Activated CD4-positive, alpha-beta T cell treated with anti-CD3 and anti-CD28 coated beads for 36 hours (primary cell): ENCODE measurements around the gene UGT1A1. TPM values are rescaled to one million over a fixed set of nuclear protein-coding genes. Genes with fewer than 3 reads are reported as not detected.

Source experiments
- ATAC-seq: fragments of 200-7000 bp; cut with Tn5 transposase; one replicate; pipeline ENCODE4 v1.10.0; 2021; ENCODE audit warnings: mild to moderate bottlenecking, moderate library complexity
- CTCF ChIA-PET: fragments of 350-600 bp; sonication (Branson Sonifier 250); formaldehyde crosslinking; loops from one replicate; lab custom pipeline; 2021; ENCODE audit warnings: antibody characterized with exemption; lab: Charles Lee
- POLR2A ChIA-PET: fragments of 350-600 bp; sonication (Branson Sonifier 250); formaldehyde crosslinking; loops from one replicate; lab custom pipeline; 2021; ENCODE audit warnings: antibody characterized with exemption, inconsistent platforms; lab: Charles Lee
- DNase-seq: peaks from one replicate; pipeline ENCODE4 v3.0.0-alpha.2; 2020
- H3K27ac Mint-ChIP-seq: one replicate; pipeline ENCODE4 v1.8.0; 2021; ENCODE audit warnings: mixed read lengths
- H3K27me3 Mint-ChIP-seq: one replicate; pipeline ENCODE4 v1.8.0; 2021; ENCODE audit warnings: mixed read lengths
- H3K36me3 Mint-ChIP-seq: one replicate; pipeline ENCODE4 v1.8.0; 2021; ENCODE audit warnings: low read depth, mixed read lengths
- H3K4me1 Mint-ChIP-seq: one replicate; pipeline ENCODE4 v1.8.0; 2021; ENCODE audit warnings: mixed read lengths
- H3K4me3 Mint-ChIP-seq: one replicate; pipeline ENCODE4 v1.8.0; 2021; ENCODE audit warnings: mild to moderate bottlenecking, moderate library complexity, mixed read lengths
- H3K9me3 Mint-ChIP-seq: one replicate; pipeline ENCODE4 v1.8.0; 2021; ENCODE audit warnings: low read depth, mixed read lengths
- intact Hi-C, 2 experiments: fragments of 100-400 bp; cut with DNase I in 1 of 2; cut with micrococcal nuclease in 1 of 2; formaldehyde crosslinking; loops; one replicate each; pipeline versions ENCODE4 v1.14.2 to v1.15.1; 2022 to 2024; cut with DNase I, micrococcal nuclease
- total RNA-seq, 2 experiments: library from RNA; stranded (reverse); gene quantifications; one replicate each; pipeline ENCODE4 v1.2.3, GENCODE V29; 2021

Gene UGT1A1
- total RNA-seq, 2 experiments from 2014 or later: not detected

GRCh38 chr2:233811732-233812131, 51.7 kb downstream of the UGT1A1 start:
- ChIA-PET CTCF (no interaction called here), POLR2A (no interaction called here)
- Mint-ChIP-seq H3K4me1 (no peaks in the 10 kb centered on the region), H3K27me3 (peaks cover 8% of the 10 kb centered on the region), H3K36me3 (no peaks in the 10 kb centered on the region), H3K4me3 (no peak overlapping the region), H3K27ac (no peak overlapping the region), H3K9me3 (no peaks in the 10 kb centered on the region)
- ATAC-seq: no peak
- intact Hi-C loops: no loop called here
- peak; percentile 2 for DNase-seq

- Mint-ChIP-seq H3K9me3 (no peaks in the 10 kb centered on the region), H3K27ac (no peak overlapping the region), H3K36me3 (no peaks in the 10 kb centered on the region), H3K27me3 (peaks cover 9% of the 10 kb centered on the region), H3K4me3 (no peak overlapping the region), H3K4me1 (no peaks in the 10 kb centered on the region)
- intact Hi-C loops: no loop called here
- ATAC-seq: no peak
- ChIA-PET CTCF (interaction anchor here (0.7 kb wide), 1 partner anchor 919 kb away, joined by 4 read pairs; no protein-coding TSS in a partner anchor), POLR2A (interaction anchor here (0.5 kb wide), 1 partner anchor 785 kb away, joined by 3 read pairs; no protein-coding TSS in a partner anchor)
- DNase-seq: peak; percentile 1
These were observed 53.4 kb downstream of the UGT1A1 start for GRCh38 chr2:233813236-233814055.

- H3K4me1 Mint-ChIP-seq: no peaks in the 10 kb centered on the region
- no peak overlapping the region for H3K4me3 Mint-ChIP-seq
- CTCF ChIA-PET: no interaction called here
- no peaks in the 10 kb centered on the region for H3K36me3 Mint-ChIP-seq
- H3K27ac Mint-ChIP-seq: no peak overlapping the region
- ATAC-seq (peak; percentile 39), DNase-seq (peak; percentile 4)
- peaks cover 9% of the 10 kb centered on the region for H3K27me3 Mint-ChIP-seq
- POLR2A ChIA-PET: interaction anchor here (0.5 to 0.7 kb wide), 2 partner anchors 224 to 786 kb away, joined by 3 read pairs; no protein-coding TSS in a partner anchor
- no peaks in the 10 kb centered on the region for H3K9me3 Mint-ChIP-seq
- intact Hi-C loops: no loop called here
These were observed 54.2 kb downstream of the UGT1A1 start for GRCh38 chr2:233814056-233814835.

GRCh38 chr2:233815861-233816260, 55.8 kb downstream of the UGT1A1 start:
- H3K4me1 Mint-ChIP-seq: no peaks in the 10 kb centered on the region
- intact Hi-C loops: no loop called here
- H3K36me3 Mint-ChIP-seq: no peaks in the 10 kb centered on the region
- CTCF ChIA-PET: no interaction called here
- H3K27me3 Mint-ChIP-seq: peaks cover 3% of the 10 kb centered on the region
- no peaks in the 10 kb centered on the region for H3K9me3 Mint-ChIP-seq
- H3K27ac Mint-ChIP-seq: no peak overlapping the region
- ATAC-seq: no peak
- POLR2A ChIA-PET: no interaction called here
- DNase-seq: no peak
- H3K4me3 Mint-ChIP-seq: no peak overlapping the region

GRCh38 chr2:233816334-233816733, 56.3 kb downstream of the UGT1A1 start:
- Mint-ChIP-seq H3K27me3 (peaks cover 3% of the 10 kb centered on the region), H3K9me3 (no peaks in the 10 kb centered on the region), H3K4me1 (no peaks in the 10 kb centered on the region), H3K27ac (no peak overlapping the region), H3K36me3 (no peaks in the 10 kb centered on the region), H3K4me3 (no peak overlapping the region)
- POLR2A ChIA-PET: no interaction called here
- DNase-seq: no peak
- intact Hi-C loops: no loop called here
- no peak for ATAC-seq
- CTCF ChIA-PET: no interaction called here

- Mint-ChIP-seq H3K36me3 (no peaks in the 10 kb centered on the region), H3K27ac (no peak overlapping the region), H3K4me1 (no peaks in the 10 kb centered on the region), H3K9me3 (no peaks in the 10 kb centered on the region), H3K4me3 (no peak overlapping the region), H3K27me3 (peaks cover 3% of the 10 kb centered on the region)
- ChIA-PET CTCF (no interaction called here), POLR2A (no interaction called here)
- intact Hi-C loops: no loop called here
- no peak for DNase-seq
- no peak for ATAC-seq
These were observed 56.7 kb downstream of the UGT1A1 start for GRCh38 chr2:233816771-233817170.

- H3K4me1 Mint-ChIP-seq: no peaks in the 10 kb centered on the region
- no peaks in the 10 kb centered on the region for H3K9me3 Mint-ChIP-seq
- peaks cover 1% of the 10 kb centered on the region for H3K27me3 Mint-ChIP-seq
- DNase-seq: no peak
- H3K36me3 Mint-ChIP-seq: no peaks in the 10 kb centered on the region
- no peak overlapping the region for H3K4me3 Mint-ChIP-seq
- ATAC-seq: no peak
- POLR2A ChIA-PET: no interaction called here
- intact Hi-C loops: no loop called here
- CTCF ChIA-PET: no interaction called here
- no peak overlapping the region for H3K27ac Mint-ChIP-seq
These were observed 57.4 kb downstream of the UGT1A1 start for GRCh38 chr2:233817361-233817911.

GRCh38 chr2:233817995-233818638, 58.0 kb downstream of the UGT1A1 start:
- H3K4me3 Mint-ChIP-seq: no peak overlapping the region
- ATAC-seq (no peak), DNase-seq (no peak)
- peaks cover 1% of the 10 kb centered on the region for H3K27me3 Mint-ChIP-seq
- POLR2A ChIA-PET: no interaction called here
- H3K9me3 Mint-ChIP-seq: no peaks in the 10 kb centered on the region
- CTCF ChIA-PET: interaction anchor here (0.6 kb wide), 1 partner anchor 215 kb away, joined by 3 read pairs; no protein-coding TSS in a partner anchor
- H3K4me1 Mint-ChIP-seq: no peaks in the 10 kb centered on the region
- no peaks in the 10 kb centered on the region for H3K36me3 Mint-ChIP-seq
- no peak overlapping the region for H3K27ac Mint-ChIP-seq
- intact Hi-C loops: no loop called here

- no peak overlapping the region for H3K4me3 Mint-ChIP-seq
- DNase-seq: no peak
- H3K9me3 Mint-ChIP-seq: no peaks in the 10 kb centered on the region
- H3K36me3 Mint-ChIP-seq: no peaks in the 10 kb centered on the region
- ATAC-seq: no peak
- H3K4me1 Mint-ChIP-seq: no peaks in the 10 kb centered on the region
- H3K27me3 Mint-ChIP-seq: peaks cover 1% of the 10 kb centered on the region
- ChIA-PET CTCF (interaction anchor here (0.6 kb wide), 1 partner anchor 216 kb away, joined by 3 read pairs; no protein-coding TSS in a partner anchor), POLR2A (no interaction called here)
- no peak overlapping the region for H3K27ac Mint-ChIP-seq
- intact Hi-C loops: no loop called here
These were observed 58.9 kb downstream of the UGT1A1 start for GRCh38 chr2:233818639-233819621.

- ATAC-seq (no peak), DNase-seq (no peak)
- Mint-ChIP-seq H3K27ac (no peak overlapping the region), H3K4me3 (no peak overlapping the region), H3K27me3 (peaks cover 1% of the 10 kb centered on the region), H3K4me1 (no peaks in the 10 kb centered on the region), H3K36me3 (no peaks in the 10 kb centered on the region), H3K9me3 (no peaks in the 10 kb centered on the region)
- ChIA-PET CTCF (no interaction called here), POLR2A (no interaction called here)
- intact Hi-C loops: no loop called here
These were observed 60.1 kb downstream of the UGT1A1 start for GRCh38 chr2:233819884-233820773.
